Measurements from ENCODE around the gene CACNA1E.

The CACNA1E gene

GRCh38 chr1:181778640-181779260 is 295.4 kb downstream of the CACNA1E start:
- DNase-seq, result peak; percentile 90

GRCh38 chr1:181779343-181779742 is 296.0 kb downstream of the CACNA1E start:
- no peak for DNase-seq

- no peak for DNase-seq
Observed at GRCh38 chr1:181783208-181783607, 299.9 kb downstream of the CACNA1E start.

GRCh38 chr1:181784039-181784683 is 300.8 kb downstream of the CACNA1E start:
- no peak for DNase-seq

GRCh38 chr1:181789395-181789794 is 306.1 kb downstream of the CACNA1E start:
- no peak for DNase-seq

- DNase-seq, result no peak
Observed at GRCh38 chr1:181791721-181792120, 308.4 kb downstream of the CACNA1E start.

GRCh38 chr1:181793831-181794230 is 310.5 kb downstream of the CACNA1E start:
- no peak for DNase-seq

GRCh38 chr1:181794332-181794731 is 311.0 kb downstream of the CACNA1E start:
- DNase-seq, result no peak

GRCh38 chr1:181798191-181798926 is 315.0 kb downstream of the CACNA1E start:
- DNase-seq, result no peak

GRCh38 chr1:181801617-181802016 is 318.3 kb downstream of the CACNA1E start:
- no peak for DNase-seq

- no peak for DNase-seq
Observed at GRCh38 chr1:181802466-181802865, 319.1 kb downstream of the CACNA1E start.

GRCh38 chr1:181803421-181803820 is 320.1 kb downstream of the CACNA1E start:
- DNase-seq, result peak; percentile 6

GRCh38 chr1:181804989-181805388 is 321.7 kb downstream of the CACNA1E start:
- no peak for DNase-seq

GRCh38 chr1:181806746-181807145 is 323.4 kb downstream of the CACNA1E start:
- DNase-seq, result no peak

- DNase-seq, result no peak
Observed at GRCh38 chr1:181807251-181807650, 323.9 kb downstream of the CACNA1E start.

GRCh38 chr1:181809991-181810545 is 326.8 kb downstream of the CACNA1E start:
- no peak for DNase-seq

- DNase-seq, result no peak
Observed at GRCh38 chr1:181812208-181812607, 328.9 kb downstream of the CACNA1E start.

- DNase-seq, result no peak
Observed at GRCh38 chr1:181813266-181813665, 329.9 kb downstream of the CACNA1E start.

- DNase-seq, result no peak
Observed at GRCh38 chr1:181816608-181817007, 333.3 kb downstream of the CACNA1E start.

GRCh38 chr1:181817091-181817490 is 333.8 kb downstream of the CACNA1E start:
- DNase-seq, result no peak

- DNase-seq, result no peak
Observed at GRCh38 chr1:181818459-181818858, 335.1 kb downstream of the CACNA1E start.

- DNase-seq, result no peak
Observed at GRCh38 chr1:181818943-181819342, 335.6 kb downstream of the CACNA1E start.

- DNase-seq, result no peak
Observed at GRCh38 chr1:181821701-181822100, 338.4 kb downstream of the CACNA1E start.
